ENCODE measurements around the gene SMG9.
A peak's percentile ranks its signal among the peaks of the same experiment; 100 is the strongest.

Gene SMG9

GRCh38 chr19:43798546-43799409 is 44.0 kb upstream of the SMG9 start (continued):
- TF ChIP-seq GFI1B (tag by site-specific recombination; IDR thresholded peaks at IDR 0.05), result no peak
- peak; percentile 100 for TF ChIP-seq ZBTB17 (tag by site-specific recombination; IDR thresholded peaks at IDR 0.05)
- TF ChIP-seq ZNF792 (tag by site-specific recombination; IDR thresholded peaks at IDR 0.05), result peak; percentile 57
- no peak for TF ChIP-seq SCRT2 (tag by site-specific recombination; IDR thresholded peaks at IDR 0.05)
- TF ChIP-seq ZNF146 (tag by site-specific recombination; IDR thresholded peaks at IDR 0.05), result 0 out of 2 replicates have a peak, but pooled peaks have one; percentile 12
- TF ChIP-seq ZNF521 (tag by site-specific recombination; IDR thresholded peaks at IDR 0.05), result no peak
- TF ChIP-seq KLF16 (tag by site-specific recombination; IDR thresholded peaks at IDR 0.05), result peak; percentile 95
- TF ChIP-seq ZNF560 (tag by site-specific recombination; IDR thresholded peaks at IDR 0.05; ENCODE audit: borderline replicate concordance), result no peak
- TF ChIP-seq ZNF623 (tag by site-specific recombination; IDR thresholded peaks at IDR 0.05), result peak; percentile 15; the same call in 1 of the 2 replicates
- TF ChIP-seq ZBTB48 (tag by site-specific recombination; IDR thresholded peaks at IDR 0.05), result peak; percentile 78
- TF ChIP-seq ZNF37A (tag by site-specific recombination; IDR thresholded peaks at IDR 0.05), result no peak
- TF ChIP-seq ZNF701 (tag by site-specific recombination; IDR thresholded peaks at IDR 0.05), result peak; percentile 34; the same call in 1 of the 2 replicates
- no peak for TF ChIP-seq ZNF266 (tag by site-specific recombination; IDR thresholded peaks at IDR 0.05; ENCODE audit: low read depth)
- TF ChIP-seq ZNF580 (tag by site-specific recombination; IDR thresholded peaks at IDR 0.05), result peak; percentile 88
- TF ChIP-seq HOXD13 (CRISPR knock-in tag; IDR thresholded peaks at IDR 0.05; ENCODE audit: borderline replicate concordance), result no peak
- TF ChIP-seq, protein P1, sequence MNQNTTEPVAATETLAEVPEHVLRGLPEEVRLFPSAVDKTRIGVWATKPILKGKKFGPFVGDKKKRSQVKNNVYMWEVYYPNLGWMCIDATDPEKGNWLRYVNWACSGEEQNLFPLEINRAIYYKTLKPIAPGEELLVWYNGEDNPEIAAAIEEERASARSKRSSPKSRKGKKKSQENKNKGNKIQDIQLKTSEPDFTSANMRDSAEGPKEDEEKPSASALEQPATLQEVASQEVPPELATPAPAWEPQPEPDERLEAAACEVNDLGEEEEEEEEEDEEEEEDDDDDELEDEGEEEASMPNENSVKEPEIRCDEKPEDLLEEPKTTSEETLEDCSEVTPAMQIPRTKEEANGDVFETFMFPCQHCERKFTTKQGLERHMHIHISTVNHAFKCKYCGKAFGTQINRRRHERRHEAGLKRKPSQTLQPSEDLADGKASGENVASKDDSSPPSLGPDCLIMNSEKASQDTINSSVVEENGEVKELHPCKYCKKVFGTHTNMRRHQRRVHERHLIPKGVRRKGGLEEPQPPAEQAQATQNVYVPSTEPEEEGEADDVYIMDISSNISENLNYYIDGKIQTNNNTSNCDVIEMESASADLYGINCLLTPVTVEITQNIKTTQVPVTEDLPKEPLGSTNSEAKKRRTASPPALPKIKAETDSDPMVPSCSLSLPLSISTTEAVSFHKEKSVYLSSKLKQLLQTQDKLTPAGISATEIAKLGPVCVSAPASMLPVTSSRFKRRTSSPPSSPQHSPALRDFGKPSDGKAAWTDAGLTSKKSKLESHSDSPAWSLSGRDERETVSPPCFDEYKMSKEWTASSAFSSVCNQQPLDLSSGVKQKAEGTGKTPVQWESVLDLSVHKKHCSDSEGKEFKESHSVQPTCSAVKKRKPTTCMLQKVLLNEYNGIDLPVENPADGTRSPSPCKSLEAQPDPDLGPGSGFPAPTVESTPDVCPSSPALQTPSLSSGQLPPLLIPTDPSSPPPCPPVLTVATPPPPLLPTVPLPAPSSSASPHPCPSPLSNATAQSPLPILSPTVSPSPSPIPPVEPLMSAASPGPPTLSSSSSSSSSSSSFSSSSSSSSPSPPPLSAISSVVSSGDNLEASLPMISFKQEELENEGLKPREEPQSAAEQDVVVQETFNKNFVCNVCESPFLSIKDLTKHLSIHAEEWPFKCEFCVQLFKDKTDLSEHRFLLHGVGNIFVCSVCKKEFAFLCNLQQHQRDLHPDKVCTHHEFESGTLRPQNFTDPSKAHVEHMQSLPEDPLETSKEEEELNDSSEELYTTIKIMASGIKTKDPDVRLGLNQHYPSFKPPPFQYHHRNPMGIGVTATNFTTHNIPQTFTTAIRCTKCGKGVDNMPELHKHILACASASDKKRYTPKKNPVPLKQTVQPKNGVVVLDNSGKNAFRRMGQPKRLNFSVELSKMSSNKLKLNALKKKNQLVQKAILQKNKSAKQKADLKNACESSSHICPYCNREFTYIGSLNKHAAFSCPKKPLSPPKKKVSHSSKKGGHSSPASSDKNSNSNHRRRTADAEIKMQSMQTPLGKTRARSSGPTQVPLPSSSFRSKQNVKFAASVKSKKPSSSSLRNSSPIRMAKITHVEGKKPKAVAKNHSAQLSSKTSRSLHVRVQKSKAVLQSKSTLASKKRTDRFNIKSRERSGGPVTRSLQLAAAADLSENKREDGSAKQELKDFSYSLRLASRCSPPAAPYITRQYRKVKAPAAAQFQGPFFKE (tag by site-specific recombination; IDR thresholded peaks at IDR 0.05; ENCODE audit: borderline replicate concordance), result no peak
- no peak for TF ChIP-seq ZNF214 (tag by site-specific recombination; IDR thresholded peaks at IDR 0.05; ENCODE audit: borderline replicate concordance)
- TF ChIP-seq PRDM10 (tag by site-specific recombination; IDR thresholded peaks at IDR 0.05), result peak; percentile 77
- TF ChIP-seq GLIS2 (tag by site-specific recombination; IDR thresholded peaks at IDR 0.05), result peak; percentile 99
- TF ChIP-seq ZNF404 (tag by site-specific recombination; IDR thresholded peaks at IDR 0.05), result no peak
- peak; percentile 87 for TF ChIP-seq ZIC2 (tag by site-specific recombination; IDR thresholded peaks at IDR 0.05)
- TF ChIP-seq ZNF350 (tag by site-specific recombination; IDR thresholded peaks at IDR 0.05), result no peak
- peak; percentile 89 for TF ChIP-seq ZNF629 (tag by site-specific recombination; IDR thresholded peaks at IDR 0.05)
- TF ChIP-seq ZNF664 (tag by site-specific recombination; IDR thresholded peaks at IDR 0.05), result peak; percentile 88
- TF ChIP-seq ZNF18 (tag by site-specific recombination; IDR thresholded peaks at IDR 0.05), result no peak
- no peak; the same call in 1 of the 2 replicates for TF ChIP-seq ZNF16 (tag by site-specific recombination; IDR thresholded peaks at IDR 0.05; ENCODE audit: low read depth)
- no peak for TF ChIP-seq AEBP2 (tag by site-specific recombination; IDR thresholded peaks at IDR 0.05; ENCODE audit: borderline replicate concordance)
